ENCODE measurements around the gene NFATC1.

The NFATC1 gene

DNA sequence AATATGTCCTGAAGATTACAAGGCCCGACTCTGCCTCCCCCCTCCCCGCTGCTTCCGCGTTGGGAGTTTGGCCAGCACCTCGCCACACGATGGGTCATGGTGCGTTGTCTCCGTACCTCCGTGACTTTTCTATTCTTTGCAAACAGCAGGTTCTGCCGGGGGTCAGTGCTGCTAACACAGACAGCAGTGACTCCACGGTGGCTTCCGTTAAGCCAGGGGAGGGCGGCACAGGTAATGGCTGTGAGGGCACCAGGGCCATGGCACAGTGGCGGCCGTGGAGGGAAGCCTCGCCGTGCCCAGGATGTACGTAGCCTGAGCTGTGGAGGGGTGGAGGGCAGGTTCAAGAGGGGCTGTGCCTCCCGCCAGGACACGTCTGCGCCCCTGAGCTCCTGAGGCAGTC is 115.5 kb downstream of the NFATC1 start:
- DNase-seq: peak in 1 of 2 donors; percentile 0

DNA sequence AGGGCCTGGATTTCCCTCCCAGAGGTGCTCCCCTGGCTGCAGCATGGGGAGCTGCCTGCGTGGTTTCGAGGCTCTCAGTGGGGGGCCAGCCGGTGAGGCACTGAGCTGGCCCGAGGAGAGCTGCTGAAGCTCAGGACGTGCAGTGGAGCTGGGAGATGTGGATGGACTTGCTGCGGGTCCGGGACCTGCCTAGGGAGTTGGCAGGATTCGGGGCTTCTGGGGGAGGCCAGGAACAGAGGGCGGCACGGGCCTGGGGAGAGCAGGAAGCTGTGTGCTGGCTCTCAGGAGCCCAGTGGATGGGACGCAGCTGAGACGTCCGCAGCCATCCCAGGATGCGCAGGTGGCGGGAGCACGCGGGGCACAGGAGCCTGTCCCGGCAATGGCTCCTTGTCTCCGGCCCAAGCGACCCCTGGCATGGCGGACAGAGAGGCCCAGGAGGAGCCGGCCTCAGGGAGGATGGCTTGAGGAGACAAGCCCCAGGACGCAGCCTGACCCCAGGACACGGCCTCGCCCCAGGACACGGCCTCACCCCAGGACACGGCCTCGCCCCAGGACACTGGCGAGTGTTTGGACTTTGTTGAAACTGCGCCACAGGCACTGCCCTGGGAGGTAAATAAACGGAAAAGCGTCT is 116.1 kb downstream of the NFATC1 start:
- peak in 1 of 2 donors; percentile 1 for DNase-seq

DNA sequence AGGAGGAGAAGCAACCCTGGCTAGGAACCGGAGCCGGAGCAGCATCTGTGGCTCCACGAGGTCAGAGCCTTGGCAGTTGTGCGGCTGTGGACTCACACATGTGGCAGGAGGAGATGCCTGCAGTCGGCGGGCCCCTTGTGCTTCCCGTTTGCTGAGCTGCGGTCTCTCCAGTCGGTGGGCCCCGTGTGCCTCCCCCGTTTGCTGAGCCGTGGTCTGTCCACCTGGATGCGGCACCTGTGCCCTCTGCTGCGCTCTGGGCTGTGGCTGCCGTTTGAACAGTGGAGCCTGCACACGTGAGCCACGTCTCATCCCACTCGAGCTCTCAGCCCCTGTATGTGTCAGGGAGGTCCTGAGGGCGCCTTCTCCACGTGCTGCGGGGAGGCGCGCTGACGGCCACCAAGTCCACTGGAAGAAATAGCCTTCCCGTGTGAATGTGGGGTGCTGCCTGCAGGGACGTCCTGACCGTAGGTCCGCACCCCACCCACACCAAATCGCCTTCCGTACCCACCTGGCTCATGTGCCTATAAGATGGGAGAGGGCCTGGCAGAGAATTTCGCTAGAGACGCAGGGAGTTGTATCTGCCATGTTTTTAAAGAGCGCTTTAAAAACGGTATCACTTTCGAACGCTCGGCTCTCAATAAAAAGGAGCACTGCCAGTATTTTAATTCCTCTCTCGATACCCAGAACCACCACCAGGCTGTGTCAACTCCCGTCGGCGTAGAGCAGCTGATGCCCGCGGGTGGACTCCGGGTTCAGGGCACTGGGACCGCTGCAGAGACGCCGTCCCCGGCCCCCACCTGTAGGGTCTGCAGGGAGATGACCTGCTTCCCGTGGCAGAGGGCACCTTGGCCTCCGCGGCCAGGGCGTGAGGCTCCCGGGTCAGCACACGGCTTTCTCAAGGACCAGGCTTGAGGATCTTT is 117.0 kb downstream of the NFATC1 start:
- peak in 1 of 2 donors; percentile 1 for DNase-seq

DNA sequence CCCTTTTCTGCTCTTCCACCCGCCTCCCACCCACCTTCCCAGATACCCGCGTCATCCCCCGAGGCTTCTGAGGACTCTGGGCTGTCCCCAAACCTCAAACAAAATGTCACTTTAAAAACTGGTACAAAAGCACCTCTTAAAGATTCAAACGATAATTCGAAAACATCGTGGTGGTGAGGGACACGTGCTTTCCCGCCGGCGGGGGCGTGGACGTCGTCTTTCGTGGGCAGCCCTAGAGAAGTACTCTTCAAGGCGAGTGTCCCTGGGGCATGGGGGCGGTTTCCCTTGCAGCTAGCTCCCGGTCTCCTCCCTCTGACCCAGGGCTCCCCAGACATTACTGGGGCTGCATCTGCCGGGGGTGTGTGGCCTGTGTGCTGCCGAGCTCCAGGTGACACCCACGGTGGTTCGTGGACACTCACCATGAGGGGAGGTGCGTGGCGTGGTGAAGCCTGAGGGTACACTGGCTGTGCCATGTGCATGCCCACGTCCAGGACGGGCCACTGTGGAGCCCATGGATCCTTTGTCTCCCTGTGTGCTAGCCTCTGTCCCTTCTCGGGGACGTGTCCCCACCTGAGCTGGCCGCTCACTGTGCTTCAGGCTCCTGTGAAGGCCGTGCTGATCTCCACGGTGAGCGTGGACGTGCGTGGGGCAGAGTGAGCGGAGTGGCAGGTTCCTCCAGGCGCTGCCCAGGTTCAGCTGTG is 117.8 kb downstream of the NFATC1 start:
- peak in 1 of 2 donors; percentile 1 for DNase-seq

DNA sequence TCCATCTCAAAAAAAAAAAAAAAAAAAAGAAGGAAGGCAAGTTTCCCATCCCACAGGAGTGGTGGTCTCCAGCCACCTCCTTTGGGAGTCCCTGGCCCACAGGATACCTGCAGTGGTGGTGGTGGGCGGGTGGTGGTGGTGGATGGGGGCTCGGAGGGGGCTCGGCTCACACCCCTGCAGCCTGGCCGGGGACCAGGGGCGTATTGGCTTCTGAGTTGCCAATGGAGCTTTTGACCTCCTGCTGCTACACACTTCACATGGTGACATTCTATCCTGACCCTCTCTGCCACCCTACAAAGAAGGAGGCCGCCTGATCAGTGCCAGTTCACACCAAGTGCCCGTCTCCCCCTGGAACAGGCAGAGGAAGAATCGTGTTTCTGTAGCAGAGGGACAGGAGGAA is 119.6 kb downstream of the NFATC1 start:
- peak in 1 of 2 donors; percentile 4 for DNase-seq

DNA sequence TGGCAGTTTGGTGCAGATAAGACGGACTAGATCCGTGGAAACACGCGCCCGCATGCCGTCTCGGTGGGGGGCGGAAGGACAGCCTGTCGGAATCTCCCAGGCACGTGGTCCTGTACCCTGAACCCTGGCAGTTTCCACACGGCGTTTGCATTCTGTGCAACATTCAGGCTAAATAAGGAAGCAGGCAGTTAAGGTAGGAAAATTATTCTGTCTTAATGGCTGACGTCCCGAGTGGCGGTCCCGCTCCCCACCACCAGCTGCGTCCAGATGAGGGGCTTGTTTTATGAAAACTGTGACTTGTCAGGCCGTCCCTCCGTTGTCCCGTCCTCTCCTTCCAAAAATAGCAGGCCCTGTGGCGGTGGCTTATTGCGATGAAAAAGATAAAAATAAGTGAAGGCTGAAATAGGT is 120.2 kb downstream of the NFATC1 start:
- peak in 1 of 2 donors; percentile 2 for DNase-seq

DNA sequence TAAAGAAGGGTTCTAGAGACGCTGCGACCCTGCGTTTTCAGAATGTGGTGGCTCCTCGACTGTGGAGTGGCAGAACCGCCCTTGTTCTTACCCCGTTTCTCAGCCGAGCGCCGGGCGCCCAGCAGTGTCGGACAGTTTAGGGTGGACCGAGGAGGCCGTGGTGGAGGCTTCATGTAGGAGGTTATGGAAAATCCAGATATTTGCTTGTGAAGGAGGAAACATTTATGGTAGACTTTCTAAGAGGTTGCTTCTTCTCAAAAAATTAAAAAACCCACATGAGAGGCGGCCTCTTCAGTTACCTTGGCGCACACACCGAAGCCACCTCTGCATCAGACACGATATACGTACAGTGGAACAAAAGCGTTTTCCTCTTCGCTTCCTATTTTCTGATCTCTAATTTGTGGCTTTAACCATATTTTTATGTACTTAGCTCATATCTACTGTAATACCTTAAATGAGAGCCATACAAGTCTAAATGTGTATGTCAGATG is 120.8 kb downstream of the NFATC1 start:
- peak; percentile 40 to 41 for DNase-seq

DNA sequence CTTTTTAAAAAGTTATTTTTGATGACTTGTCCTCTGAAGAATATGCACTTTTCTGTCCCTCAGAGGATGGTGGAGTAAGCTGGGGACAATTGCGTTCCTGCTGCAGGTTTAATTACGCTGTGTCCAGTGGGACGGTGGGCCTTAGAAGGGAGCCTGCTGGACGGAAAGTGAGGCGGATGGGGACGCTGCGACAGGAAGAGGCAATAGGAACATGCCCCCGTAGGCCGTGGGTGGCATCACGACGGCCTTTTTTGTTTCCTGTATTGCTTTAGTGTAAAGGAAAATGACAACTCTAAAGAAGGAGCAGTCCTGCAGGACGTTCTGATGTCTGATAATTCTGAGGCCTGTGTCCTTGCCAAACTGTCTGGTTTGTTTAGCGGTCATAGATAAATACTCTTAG is 121.6 kb downstream of the NFATC1 start:
- DNase-seq: peak in 1 of 2 donors; percentile 54

DNA sequence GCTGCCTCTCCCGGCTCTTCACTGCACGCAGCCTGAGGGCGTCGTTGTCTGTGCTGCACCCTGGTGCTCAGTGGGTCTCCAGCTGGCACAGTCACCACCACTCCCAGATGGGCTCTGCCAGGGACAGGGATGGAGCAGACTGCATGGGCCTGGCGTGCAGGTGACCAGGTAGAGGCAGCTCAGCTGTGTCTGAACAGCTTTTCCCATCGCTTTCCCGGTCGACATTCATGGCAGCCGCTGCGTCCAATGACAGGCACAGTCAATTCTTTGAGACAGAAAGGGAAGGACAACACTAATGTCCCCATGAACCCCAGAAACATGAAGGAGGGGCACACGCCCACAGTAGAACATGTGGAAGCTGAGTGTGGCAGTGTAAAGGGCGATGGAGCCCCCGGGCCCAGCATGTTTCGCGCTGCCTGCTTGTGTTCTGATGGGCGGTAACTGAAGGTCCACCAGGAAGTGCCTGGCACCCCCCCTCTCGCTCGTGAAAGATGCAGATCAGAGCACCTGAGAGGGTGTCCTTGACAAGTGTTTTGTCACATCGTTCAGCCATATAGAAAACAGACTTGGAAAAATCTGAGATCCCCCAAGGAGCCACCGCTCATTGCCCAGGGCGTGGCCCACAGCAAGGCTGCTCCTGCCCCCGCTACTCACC is 122.4 kb downstream of the NFATC1 start:
- peak in 1 of 2 donors; percentile 6 for DNase-seq

DNA sequence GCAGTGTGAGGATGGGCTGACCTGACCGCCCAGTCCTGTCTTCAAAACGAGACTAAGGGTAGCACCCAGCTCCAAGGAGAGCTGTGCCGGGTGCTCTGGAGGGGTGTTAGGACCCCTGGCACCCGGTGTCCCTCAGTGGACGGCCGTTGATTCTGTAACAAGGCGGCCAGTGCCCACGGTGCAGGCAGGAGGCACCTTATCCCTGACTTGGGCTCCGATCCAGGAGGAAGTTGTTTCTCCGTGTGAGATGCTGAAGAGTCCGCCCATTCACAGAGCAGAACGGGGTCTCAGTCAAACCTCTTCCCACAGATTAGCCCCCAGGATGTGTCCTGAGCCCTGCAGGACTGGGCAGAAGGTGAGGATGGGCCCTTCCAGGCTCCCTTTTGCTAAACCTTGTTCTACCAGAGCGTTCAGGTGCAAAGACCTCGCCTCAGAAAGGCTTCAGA is 123.0 kb downstream of the NFATC1 start:
- DNase-seq: peak in 1 of 2 donors; percentile 1

DNA sequence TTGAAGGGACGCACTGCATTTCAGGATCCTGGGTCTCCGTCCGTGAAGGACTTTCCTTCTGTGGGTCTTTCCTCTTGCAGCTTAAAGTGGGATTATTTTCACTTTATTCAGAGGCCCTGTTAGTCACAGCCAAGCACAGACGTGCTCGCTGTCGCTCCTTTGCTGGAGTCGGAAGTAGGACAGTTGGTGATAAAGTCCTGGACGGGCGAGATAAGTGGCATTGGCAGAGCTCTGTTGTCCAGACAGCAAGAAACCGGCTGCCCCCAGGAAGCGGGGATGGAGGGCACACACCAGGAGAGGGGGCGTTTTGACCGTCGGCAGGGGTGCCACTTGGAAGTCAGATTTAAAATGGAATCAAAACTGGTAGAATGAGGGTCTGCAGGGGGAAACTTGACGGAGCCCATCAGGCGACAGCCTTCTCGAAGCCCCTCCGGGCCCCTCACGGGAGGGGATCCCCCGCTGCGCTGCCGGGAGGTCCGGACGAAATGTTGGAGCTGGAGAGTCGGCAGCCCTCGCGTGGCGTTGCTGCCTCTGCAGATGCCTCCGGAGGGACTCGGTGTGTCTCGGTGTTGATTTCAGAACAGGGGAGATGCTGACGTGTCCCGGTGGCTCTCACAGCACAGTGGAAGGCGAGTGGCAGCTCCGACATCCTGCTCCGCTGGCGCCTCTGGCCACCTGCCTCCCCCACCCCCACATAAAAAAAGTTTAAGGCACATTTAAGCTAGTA is 124.2 kb downstream of the NFATC1 start:
- DNase-seq: peak in 1 of 2 donors; percentile 42

DNA sequence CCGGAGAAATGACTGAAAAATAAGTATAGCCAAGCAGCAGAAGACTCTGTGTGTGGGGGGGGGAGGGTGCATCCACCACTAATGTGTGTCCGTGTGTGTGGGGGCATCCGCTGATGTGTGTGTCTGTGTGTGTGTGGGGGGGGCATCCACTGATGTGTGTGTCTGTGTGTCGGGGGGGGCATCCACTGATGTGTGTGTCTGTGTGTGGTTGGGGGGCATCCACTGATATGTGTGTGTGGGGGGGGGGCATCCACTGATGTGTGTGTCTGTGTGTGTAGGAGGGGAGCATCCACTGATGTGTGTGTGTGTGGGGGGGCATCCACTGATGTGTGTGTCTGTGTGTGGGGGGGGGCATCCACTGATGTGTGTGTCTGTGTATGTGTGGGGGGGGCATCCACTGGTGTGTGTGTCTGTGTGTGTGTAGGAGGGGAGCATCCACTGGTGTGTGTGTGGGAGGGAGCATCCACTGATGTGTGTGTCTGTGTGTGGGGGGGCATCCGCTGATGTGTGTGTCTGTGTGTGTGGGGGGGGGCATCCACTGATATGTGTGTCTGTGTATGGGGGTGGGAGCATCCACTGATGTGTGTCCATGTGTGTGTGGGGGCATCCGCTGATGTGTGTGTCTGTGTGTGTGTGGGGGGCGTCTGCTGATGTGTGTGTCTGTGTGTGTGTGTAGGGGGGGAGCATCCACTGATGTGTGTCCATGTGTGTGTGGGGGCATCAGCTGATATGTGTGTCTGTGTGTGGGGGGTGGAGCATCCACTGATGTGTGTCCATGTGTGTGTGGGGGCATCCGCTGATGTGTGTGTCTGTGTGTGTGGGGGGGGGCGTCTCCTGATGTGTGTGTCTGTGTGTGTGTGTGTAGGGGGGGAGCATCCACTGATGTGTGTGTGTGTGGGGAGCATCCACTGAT is 125.0 kb downstream of the NFATC1 start:
- peak in 1 of 2 donors; percentile 38 for DNase-seq

DNA sequence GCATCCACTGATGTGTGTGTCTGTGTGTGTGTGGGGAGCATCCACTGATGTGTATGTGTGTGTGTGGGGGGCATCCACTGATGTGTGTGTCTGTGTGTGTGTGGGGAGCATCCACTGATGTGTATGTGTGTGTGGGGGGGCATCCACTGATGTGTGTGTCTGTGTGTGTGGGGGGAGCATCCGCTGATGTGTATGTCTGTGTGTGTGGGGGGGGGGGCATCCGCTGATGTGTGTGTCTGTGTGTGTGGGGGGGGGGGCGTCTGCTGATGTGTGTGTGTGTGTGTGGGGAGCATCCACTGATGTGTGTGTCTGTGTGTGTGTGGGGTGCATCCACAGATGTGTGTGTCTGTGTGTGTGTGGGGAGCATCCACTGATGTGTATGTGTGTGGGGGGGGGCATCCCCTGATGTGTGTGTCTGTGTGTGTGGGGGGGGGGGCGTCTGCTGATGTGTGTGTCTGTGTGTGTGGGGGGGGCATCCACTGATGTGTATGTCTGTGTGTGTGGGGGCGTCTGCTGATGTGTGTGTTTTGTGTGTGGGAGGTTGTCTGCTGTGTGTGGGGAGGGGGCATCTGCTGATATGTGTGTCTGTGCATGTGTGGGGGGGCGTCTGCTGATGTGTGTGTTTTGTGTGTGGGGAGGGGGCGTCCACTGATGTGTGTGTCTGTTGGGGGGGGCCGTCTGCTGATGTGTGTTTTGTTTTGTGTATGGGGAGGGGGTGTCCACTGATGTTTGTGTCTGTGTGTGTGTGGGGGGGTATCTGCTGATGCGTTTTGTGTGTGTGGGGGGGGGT is 125.9 kb downstream of the NFATC1 start:
- peak in 1 of 2 donors; percentile 38 for DNase-seq

DNA sequence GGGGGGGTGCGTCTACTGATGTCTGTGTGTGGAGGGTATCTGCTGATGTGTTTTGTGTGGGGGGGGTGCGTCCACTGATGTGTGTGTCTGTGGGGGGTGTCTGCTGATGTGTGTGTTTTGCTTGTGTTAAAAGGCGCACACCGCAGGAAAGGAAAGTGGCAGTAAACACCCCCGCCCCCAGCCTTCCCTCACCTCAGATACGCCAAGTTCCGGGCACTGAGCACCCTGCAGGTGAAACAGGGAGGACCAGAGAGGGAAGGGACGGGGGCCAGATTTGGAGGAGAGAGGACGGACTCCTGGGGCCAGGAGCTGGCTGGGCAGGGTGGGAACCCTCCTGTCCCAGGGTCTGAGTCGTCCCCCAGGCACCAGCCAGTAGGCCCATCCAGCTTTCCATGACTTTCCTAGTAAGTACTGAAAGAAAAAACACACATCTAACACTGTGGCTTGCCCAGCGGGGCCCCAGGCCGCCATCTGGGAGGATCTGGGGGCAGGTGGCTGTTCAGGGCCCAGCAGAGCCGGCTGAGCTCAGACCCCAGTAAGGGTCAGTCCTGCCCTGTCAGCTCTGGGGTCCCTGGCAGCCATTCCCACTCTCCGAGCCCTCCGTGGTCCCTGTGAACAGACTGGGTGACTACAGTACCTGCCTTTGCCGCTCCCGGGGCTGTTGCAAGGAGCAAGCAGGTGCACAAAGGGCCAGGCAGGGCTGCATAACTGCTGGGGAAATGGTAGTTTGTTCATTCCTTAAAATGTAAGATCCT is 126.9 kb downstream of the NFATC1 start:
- DNase-seq: peak; percentile 66 to 73

DNA sequence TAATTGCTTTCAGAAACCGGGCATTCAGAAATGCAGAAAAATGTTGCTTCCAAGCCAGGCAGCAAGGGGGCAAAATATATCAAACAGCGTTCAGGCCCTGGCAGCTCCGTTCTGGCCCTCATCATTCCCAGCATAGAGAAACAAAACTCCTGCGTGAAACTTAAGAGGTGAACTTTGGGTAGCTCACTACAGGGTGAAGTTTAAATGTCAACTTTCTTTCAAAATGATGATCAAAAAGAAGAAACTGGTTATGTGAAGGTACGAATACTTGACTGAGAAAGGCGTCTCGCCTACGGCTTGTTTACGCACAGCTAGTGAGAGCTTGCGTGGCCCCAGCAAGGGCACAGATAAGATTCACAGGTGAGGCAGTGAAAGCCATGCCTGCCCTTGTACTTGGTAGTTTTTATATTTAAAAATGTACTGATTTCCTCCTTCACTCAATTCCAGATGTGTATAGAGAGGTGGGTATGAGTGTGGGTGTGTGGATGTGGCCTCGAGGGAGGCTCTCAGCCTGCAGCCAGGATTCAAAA is 127.5 kb downstream of the NFATC1 start:
- DNase-seq: peak; percentile 63 to 71

DNA sequence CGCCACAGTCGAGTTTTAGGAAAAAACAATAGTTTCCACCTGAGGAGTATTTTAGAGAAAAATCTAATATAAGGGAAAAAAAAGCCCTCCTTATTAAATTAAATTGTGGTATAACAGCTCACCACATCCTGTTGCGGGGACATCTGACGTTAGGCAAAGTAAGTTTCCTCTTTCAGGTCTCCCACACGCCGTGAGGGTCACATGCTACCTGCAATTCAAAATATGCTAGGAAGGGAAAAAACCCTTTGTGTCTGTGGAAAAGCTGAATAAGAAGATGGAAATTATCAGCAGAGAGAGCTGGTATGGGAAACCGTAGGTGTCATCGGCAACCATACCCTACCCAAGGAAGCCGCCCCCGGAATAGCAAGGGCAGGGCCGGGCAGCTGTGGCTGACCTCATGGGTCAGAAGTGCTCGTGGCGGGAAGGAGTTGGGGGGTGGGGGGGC is 128.0 kb downstream of the NFATC1 start:
- DNase-seq: peak; percentile 78 to 86

DNA sequence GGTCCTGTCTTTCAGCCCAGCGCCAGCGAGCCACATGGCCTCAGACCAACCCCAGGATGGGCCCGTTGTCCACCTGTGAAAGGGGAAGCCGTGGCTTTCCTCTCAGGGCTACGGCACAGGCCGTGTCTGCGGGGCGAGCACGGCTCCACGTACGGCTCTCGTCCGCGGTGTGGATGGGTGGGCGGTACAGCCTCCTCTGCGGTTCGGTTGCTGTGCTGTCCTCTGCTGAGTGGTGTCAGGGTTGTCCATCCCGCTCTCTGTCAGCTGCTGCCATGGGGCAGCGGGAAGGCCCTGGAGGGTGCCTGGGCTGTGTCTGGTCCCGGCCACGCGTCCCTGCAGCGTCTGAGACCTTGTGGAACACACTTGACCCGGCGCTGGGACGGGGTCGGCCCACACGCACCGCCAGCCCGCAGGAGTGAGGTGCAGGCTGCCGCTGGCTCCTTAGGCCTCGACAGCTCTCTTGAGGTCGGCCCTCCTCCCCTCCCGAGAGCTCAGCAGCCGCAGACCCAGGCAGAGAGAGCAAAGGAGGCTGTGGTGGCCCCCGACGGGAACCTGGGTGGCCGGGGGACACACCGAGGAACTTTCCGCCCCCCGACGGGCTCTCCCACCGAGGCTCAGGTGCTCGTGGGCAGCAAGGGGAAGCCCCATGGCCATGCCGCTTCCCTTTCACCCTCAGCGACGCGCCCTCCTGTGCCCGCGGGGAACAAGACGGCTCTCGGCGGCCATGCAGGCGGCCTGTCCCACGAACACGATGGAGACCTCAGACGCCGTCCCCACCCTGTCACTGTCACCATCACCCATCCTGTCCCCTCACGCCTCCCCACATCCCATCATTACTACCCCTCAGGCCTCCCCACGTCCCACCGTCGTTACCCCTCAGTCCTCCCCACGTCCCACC is 128.7 kb downstream of the NFATC1 start:
- peak; percentile 40 to 56 for DNase-seq

Data from activated CD4-positive, alpha-beta T cell treated with anti-CD3 and anti-CD28 coated beads for 4 hours (primary cell).